IMR-90 (cell line): ENCODE measurements around the gene SDC3. TPM values are rescaled to one million over a fixed set of nuclear protein-coding genes. Genes with fewer than 3 reads are reported as not detected.

Source experiments
- ATAC-seq: fragments of 200-7000 bp; cut with Tn5 transposase; 2 replicates; pipeline ENCODE4 v1.9.1; 2020; ENCODE audit warnings: low read depth, mild to moderate bottlenecking, moderate library complexity
- BruUV-seq: library from RNA; stranded (reverse); fragments of 400-500 nt; replicated peaks from 2 replicates; lab custom pipeline; 2021; lab: Mats Ljungman, UMichigan
- CTCF ChIA-PET: fragments of 300-600 bp; formaldehyde crosslinking; extraction: SDS; loops from one replicate; lab custom pipeline; 2021; ENCODE audit warnings: antibody characterized with exemption; lab: Yijun Ruan, JAX
- POLR2A ChIA-PET: fragments of 300-600 bp; sonication (Branson Sonifier 250); formaldehyde crosslinking; loops from one replicate; lab custom pipeline; 2022; ENCODE audit warnings: antibody characterized with exemption; ENCODE audit not compliant: unreplicated experiment; lab: Charles Lee
- DNase-seq: peaks from one replicate; pipeline ENCODE4 v3.0.0; 2013
- H2AFZ ChIP-seq: replicated peaks from 2 replicates; pipeline ENCODE3; 2013; ENCODE audit warnings: low read length, mild to moderate bottlenecking; ENCODE audit not compliant: poor library complexity
- H2AK5ac ChIP-seq: 2 replicates; pipeline ENCODE4 v1.6.1; 2013; ENCODE audit warnings: low read depth, low read length, inconsistent platforms
- H2AK9ac ChIP-seq: replicated peaks from 2 replicates; pipeline ENCODE3; 2013; ENCODE audit warnings: mild to moderate bottlenecking, low read depth, low read length, moderate library complexity; ENCODE audit not compliant: poor library complexity
- H2BK120ac ChIP-seq: 2 replicates; pipeline ENCODE4 v1.6.1; 2013; ENCODE audit warnings: low read depth, low read length, inconsistent platforms
- H2BK15ac ChIP-seq: 3 replicates; pipeline ENCODE4 v1.6.1; 2013; ENCODE audit warnings: low read depth, low read length, inconsistent platforms
- H2BK20ac ChIP-seq: 2 replicates; pipeline ENCODE4 v1.6.1; 2013; ENCODE audit warnings: low read depth, mild to moderate bottlenecking, inconsistent platforms, low read length, moderate library complexity
- H2BK5ac ChIP-seq: 2 replicates; pipeline ENCODE4 v1.6.1; 2013; ENCODE audit warnings: mild to moderate bottlenecking, low read depth, low read length, inconsistent platforms; ENCODE audit not compliant: poor library complexity, severe bottlenecking
- H3K14ac ChIP-seq: replicated peaks from 2 replicates; pipeline ENCODE4 v1.6.1; 2013; ENCODE audit warnings: low read depth, low read length, inconsistent platforms
- H3K18ac ChIP-seq: 2 replicates; pipeline ENCODE4 v1.6.1; 2013; ENCODE audit warnings: low read depth, low read length, control low read depth
- H3K23ac ChIP-seq: 2 replicates; pipeline ENCODE4 v1.6.1; 2013; ENCODE audit warnings: low read depth, low read length, inconsistent platforms
- H3K27ac ChIP-seq: 2 replicates; pipeline ENCODE4 v1.5.1; 2013; ENCODE audit warnings: mild to moderate bottlenecking, control low read depth, low read length; ENCODE audit not compliant: insufficient read depth
- H3K27me3 ChIP-seq: 2 replicates; pipeline ENCODE4 v1.6.1; 2013; ENCODE audit warnings: low read length; ENCODE audit not compliant: control insufficient read depth, insufficient read depth
- H3K36me3 ChIP-seq: 2 replicates; pipeline ENCODE4 v1.6.1; 2013; ENCODE audit warnings: low read length, mixed read lengths; ENCODE audit not compliant: control insufficient read depth, insufficient read depth
- H3K4ac ChIP-seq: 2 replicates; pipeline ENCODE4 v1.6.1; 2013; ENCODE audit warnings: low read depth, low read length, inconsistent platforms
- H3K4me1 ChIP-seq: 2 replicates; pipeline ENCODE4 v1.6.1; 2013; ENCODE audit warnings: low read length, mixed read lengths; ENCODE audit not compliant: control insufficient read depth, insufficient read depth
- H3K4me2 ChIP-seq: 2 replicates; pipeline ENCODE4 v1.6.1; 2013; ENCODE audit warnings: low read depth, mild to moderate bottlenecking, control low read depth, low read length, moderate library complexity
- H3K4me3 ChIP-seq: 2 replicates; pipeline ENCODE4 v1.5.1; 2013; ENCODE audit warnings: low read depth, mild to moderate bottlenecking, control low read depth, low read length, moderate library complexity; ENCODE audit not compliant: insufficient read depth
- H3K56ac ChIP-seq: 2 replicates; pipeline ENCODE4 v1.6.1; 2013; ENCODE audit warnings: low read length, inconsistent platforms; ENCODE audit not compliant: insufficient read depth; ENCODE audit errors: extremely low read depth
- H3K79me1 ChIP-seq, 2 experiments: 2 replicates each; pipeline ENCODE4 v1.6.1; 2013; ENCODE audit warnings: low read length in 2 of 2, inconsistent platforms in 1 of 2, low read depth in 1 of 2
- H3K9ac ChIP-seq: 2 replicates; pipeline ENCODE4 v1.6.1; 2013; ENCODE audit warnings: low read depth, low read length, control low read depth
- H3K9me1 ChIP-seq: 2 replicates; pipeline ENCODE4 v1.6.1; 2013; ENCODE audit warnings: low read length, inconsistent platforms; ENCODE audit not compliant: insufficient read depth
- H3K9me3 ChIP-seq: 2 replicates; pipeline ENCODE4 v1.6.1; 2013; ENCODE audit warnings: low read length; ENCODE audit not compliant: control insufficient read depth, insufficient read depth
- H4K20me1 ChIP-seq: 2 replicates; pipeline ENCODE4 v1.6.1; 2013; ENCODE audit warnings: low read length, inconsistent platforms; ENCODE audit not compliant: insufficient read depth
- H4K5ac ChIP-seq: 2 replicates; pipeline ENCODE4 v1.6.1; 2013; ENCODE audit warnings: mild to moderate bottlenecking, low read depth, low read length, control low read depth
- H4K8ac ChIP-seq, 2 experiments: 2 replicates each; pipeline ENCODE4 v1.6.1; 2013; ENCODE audit warnings: low read depth in 2 of 2, low read length in 2 of 2, control low read depth in 1 of 2, inconsistent platforms in 1 of 2
- H4K91ac ChIP-seq: 2 replicates; pipeline ENCODE4 v1.6.1; 2013; ENCODE audit warnings: low read depth, low read length, inconsistent platforms; ENCODE audit not compliant: insufficient read depth
- CEBPB ChIP-seq: IDR thresholded peaks from 2 replicates; pipeline ENCODE4 v1.6.1; 2012; ENCODE audit warnings: low read depth, low read length, improper control_type of control experiment
- FOS ChIP-seq: fragments of 150-350 bp; IDR thresholded peaks from 2 replicates; pipeline ENCODE4 v1.6.1; 2016; ENCODE audit warnings: low read depth, low read length
- MAFK ChIP-seq: IDR thresholded peaks from 2 replicates; pipeline ENCODE4 v1.6.1; 2012; ENCODE audit warnings: low read depth, low read length, improper control_type of control experiment
- NFE2L2 ChIP-seq: fragments of 150-350 bp; IDR thresholded peaks from 2 replicates; pipeline ENCODE4 v1.6.1; 2016; ENCODE audit warnings: low read depth, mild to moderate bottlenecking, low read length
- POLR2A ChIP-seq: IDR thresholded peaks from 2 replicates; pipeline ENCODE4 v1.6.1; 2012; ENCODE audit warnings: mild to moderate bottlenecking, low read depth, low read length
- RAD21 ChIP-seq: IDR thresholded peaks from 2 replicates; pipeline ENCODE4 v1.6.1; 2012; ENCODE audit warnings: low read length, improper control_type of control experiment
- RFX5 ChIP-seq: IDR thresholded peaks from 2 replicates; pipeline ENCODE4 v1.8.0; 2012; ENCODE audit warnings: low read depth, mild to moderate bottlenecking, low read length, moderate library complexity
- SMC3 ChIP-seq: fragments of 150-350 bp; IDR thresholded peaks from 2 replicates; pipeline ENCODE4 v1.6.1; 2016; ENCODE audit warnings: low read depth, mild to moderate bottlenecking, antibody characterized with exemption, low read length, moderate library complexity
- WGBS, 2 experiments: methylation state at CpG; one replicate each; pipeline versions ENCODE4 v1.1.5 to v1.1.7; 2013; ENCODE audit warnings: missing lambda C conversion rate in 2 of 2; ENCODE audit not compliant: insufficient read length in 1 of 2; ENCODE audit errors: extremely low coverage in 2 of 2; 5-methylcytosine and 5-hydroxymethylcytosine counted together
- dilution Hi-C: fragments of 300-500 bp; cut with HindIII; formaldehyde crosslinking; loops from one replicate; pipeline ENCODE4 v1.14.3; 2018; ENCODE audit warnings: low sequenced_read_pairs; ENCODE audit not compliant: unreplicated experiment
- in situ Hi-C: fragments of 300-500 bp; cut with MboI; formaldehyde crosslinking; loops from 3 replicates; pipeline ENCODE4 v1.14.3; 2019; ENCODE audit warnings: low sequenced_read_pairs, inconsistent platforms, mixed read lengths
- intact Hi-C: fragments of 100-400 bp; cut with micrococcal nuclease; formaldehyde crosslinking; loops from 2 replicates; pipeline ENCODE4 v1.10.0; 2022
- polyA plus RNA-seq, 3 experiments: library from polyadenylated mRNA; depleted of rRNA; stranded (reverse); fragments of >200 nt; gene quantifications; 2 replicates each; pipeline ENCODE4 v1.2.3, GENCODE V29; 2012; ENCODE audit warnings: low replicate concordance in 1 of 3
- total RNA-seq: library from RNA; depleted of rRNA; stranded (reverse); fragments of >200 nt; gene quantifications from 2 replicates; pipeline ENCODE4 v1.2.3, GENCODE V29; 2012
- TF ChIP-seq, protein P1 (sequence below): conservative IDR thresholded peaks from 2 replicates; pipeline ENCODE4 v1.5.1; 2012; ENCODE audit warnings: mild to moderate bottlenecking, low read depth, low read length, improper control_type of control experiment
- TF ChIP-seq, protein P2 (sequence below): fragments of 150-350 bp; IDR thresholded peaks from 2 replicates; pipeline ENCODE4 v1.6.1; 2017; ENCODE audit warnings: mild to moderate bottlenecking, antibody characterized with exemption, low read length, low read depth
- TF ChIP-seq, protein P3 (sequence below): fragments of 150-350 bp; IDR thresholded peaks from 2 replicates; pipeline ENCODE4 v1.6.1; 2016; ENCODE audit warnings: low read depth, mild to moderate bottlenecking, low read length, moderate library complexity, borderline replicate concordance

Gene SDC3
- total and polyA plus RNA-seq, 2 of the 4 experiments (the other 2 are of a cell fraction), result 13.1 to 71.5 TPM

DNA sequence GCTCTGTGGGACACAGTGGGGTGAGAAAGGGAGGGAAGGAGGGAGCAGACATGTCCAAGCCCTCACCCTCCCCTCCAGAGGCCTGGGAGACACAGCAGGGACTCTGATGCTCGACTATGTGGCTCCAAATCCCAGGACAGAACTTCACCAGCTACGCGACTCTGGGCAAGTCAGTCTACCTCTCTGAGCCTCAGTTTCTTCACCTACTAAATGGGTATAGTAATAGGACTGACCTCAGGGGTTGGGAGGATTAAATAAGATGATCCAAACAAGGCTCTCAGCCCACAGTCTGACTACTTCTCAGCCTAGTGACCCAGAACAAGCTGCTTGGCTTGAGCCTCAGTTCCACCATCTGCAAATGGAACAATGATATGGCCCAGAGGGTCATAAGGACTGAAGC is 19.6 kb downstream of the SDC3 start:
- peak overlapping the region; percentile 64; the same call in 1 of the 2 replicates for H2BK20ac ChIP-seq
- ATAC-seq, result no peak
- peak overlapping the region; percentile 92 for H3K4ac ChIP-seq
- peak overlapping the region; percentile 54; the same call in 1 of the 2 replicates for H3K4me2 ChIP-seq
- H3K9me3 ChIP-seq, result no peaks in the 10 kb centered on the region
- peaks cover 44 to 94% of the 10 kb centered on the region in 2 experiments for H3K79me1 ChIP-seq
- peak overlapping the region; percentile 76; the same call in 2 of the 3 replicates for H2BK15ac ChIP-seq
- in situ Hi-C loops (no loop called here), dilution Hi-C loops (no loop called here), intact Hi-C loops (no loop called here)
- H3K23ac ChIP-seq, result peak overlapping the region; percentile 74
- H2AFZ ChIP-seq, result peak overlapping the region; percentile 76
- peak overlapping the region; percentile 46 for H3K9ac ChIP-seq
- H3K4me1 ChIP-seq, result peaks cover 44% of the 10 kb centered on the region
- H3K27ac ChIP-seq, result peak overlapping the region; percentile 71; the same call in 1 of the 2 replicates
- H3K14ac ChIP-seq, result peak overlapping the region; percentile 90
- TF ChIP-seq RAD21 (no peak), CEBPB (no peak), MAFK (no peak), SMC3 (no peak), FOS (no peak), RFX5 (no peak), POLR2A (no peak), NFE2L2 (no peak)
- TF ChIP-seq, protein P1, sequence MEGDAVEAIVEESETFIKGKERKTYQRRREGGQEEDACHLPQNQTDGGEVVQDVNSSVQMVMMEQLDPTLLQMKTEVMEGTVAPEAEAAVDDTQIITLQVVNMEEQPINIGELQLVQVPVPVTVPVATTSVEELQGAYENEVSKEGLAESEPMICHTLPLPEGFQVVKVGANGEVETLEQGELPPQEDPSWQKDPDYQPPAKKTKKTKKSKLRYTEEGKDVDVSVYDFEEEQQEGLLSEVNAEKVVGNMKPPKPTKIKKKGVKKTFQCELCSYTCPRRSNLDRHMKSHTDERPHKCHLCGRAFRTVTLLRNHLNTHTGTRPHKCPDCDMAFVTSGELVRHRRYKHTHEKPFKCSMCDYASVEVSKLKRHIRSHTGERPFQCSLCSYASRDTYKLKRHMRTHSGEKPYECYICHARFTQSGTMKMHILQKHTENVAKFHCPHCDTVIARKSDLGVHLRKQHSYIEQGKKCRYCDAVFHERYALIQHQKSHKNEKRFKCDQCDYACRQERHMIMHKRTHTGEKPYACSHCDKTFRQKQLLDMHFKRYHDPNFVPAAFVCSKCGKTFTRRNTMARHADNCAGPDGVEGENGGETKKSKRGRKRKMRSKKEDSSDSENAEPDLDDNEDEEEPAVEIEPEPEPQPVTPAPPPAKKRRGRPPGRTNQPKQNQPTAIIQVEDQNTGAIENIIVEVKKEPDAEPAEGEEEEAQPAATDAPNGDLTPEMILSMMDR, result no peak
- TF ChIP-seq, protein P2, sequence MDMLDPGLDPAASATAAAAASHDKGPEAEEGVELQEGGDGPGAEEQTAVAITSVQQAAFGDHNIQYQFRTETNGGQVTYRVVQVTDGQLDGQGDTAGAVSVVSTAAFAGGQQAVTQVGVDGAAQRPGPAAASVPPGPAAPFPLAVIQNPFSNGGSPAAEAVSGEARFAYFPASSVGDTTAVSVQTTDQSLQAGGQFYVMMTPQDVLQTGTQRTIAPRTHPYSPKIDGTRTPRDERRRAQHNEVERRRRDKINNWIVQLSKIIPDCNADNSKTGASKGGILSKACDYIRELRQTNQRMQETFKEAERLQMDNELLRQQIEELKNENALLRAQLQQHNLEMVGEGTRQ, result no peak
- TF ChIP-seq, protein P3, sequence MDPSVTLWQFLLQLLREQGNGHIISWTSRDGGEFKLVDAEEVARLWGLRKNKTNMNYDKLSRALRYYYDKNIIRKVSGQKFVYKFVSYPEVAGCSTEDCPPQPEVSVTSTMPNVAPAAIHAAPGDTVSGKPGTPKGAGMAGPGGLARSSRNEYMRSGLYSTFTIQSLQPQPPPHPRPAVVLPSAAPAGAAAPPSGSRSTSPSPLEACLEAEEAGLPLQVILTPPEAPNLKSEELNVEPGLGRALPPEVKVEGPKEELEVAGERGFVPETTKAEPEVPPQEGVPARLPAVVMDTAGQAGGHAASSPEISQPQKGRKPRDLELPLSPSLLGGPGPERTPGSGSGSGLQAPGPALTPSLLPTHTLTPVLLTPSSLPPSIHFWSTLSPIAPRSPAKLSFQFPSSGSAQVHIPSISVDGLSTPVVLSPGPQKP, result no peak
- H3K27me3 ChIP-seq, result no peaks in the 10 kb centered on the region
- no peak for DNase-seq
- H2BK120ac ChIP-seq, result peak overlapping the region; percentile 71
- peaks cover 39% of the 10 kb centered on the region for H3K9me1 ChIP-seq
- H3K4me3 ChIP-seq, result no peak overlapping the region
- H4K91ac ChIP-seq, result peak overlapping the region; percentile 84
- peak overlapping the region; percentile 88 for H2AK9ac ChIP-seq
- peak overlapping the region; percentile 73 for H2BK5ac ChIP-seq
- H3K56ac ChIP-seq, result no peak overlapping the region
- WGBS, 2 experiments, result no CpG with 5 or more reads among the region's 3 CpGs
- peak overlapping the region; percentile 97 for H2AK5ac ChIP-seq
- ChIA-PET POLR2A (no interaction called here), CTCF (no interaction called here)
- H3K36me3 ChIP-seq, result no peaks in the 10 kb centered on the region; the same call in 1 of the 2 replicates
- H3K18ac ChIP-seq, result peak overlapping the region; percentile 66
- peaks cover 74% of the 10 kb centered on the region for H4K20me1 ChIP-seq
- H4K5ac ChIP-seq, result peak overlapping the region; percentile 55
- H4K8ac ChIP-seq, result peak overlapping the region; percentile 8 to 72; a peak in 3 of 4 replicates
- BruUV-seq, result no TSS peak
